ENCODE data around the gene ZFYVE1.
"Not testable (repeated sequence)": the region's sequence is repeated elsewhere in the genome, so short reads cannot be mapped to it uniquely, and the experiment has no call there.

Gene ZFYVE1

GRCh38 chr14:72962829-72963312, 64.0 kb downstream of the ZFYVE1 start:
- no peaks in the 10 kb centered on the region for H3K4me1 ChIP-seq (ENCODE audit: control insufficient read depth in 5 of 5, insufficient read depth in 5 of 5, low read length in 5 of 5)
- peaks cover 4 to 43% (median 30%) of the 10 kb centered on the region in 5 donors for H3K36me3 ChIP-seq (ENCODE audit: control insufficient read depth in 5 of 5, insufficient read depth in 5 of 5, low read length in 5 of 5)
- no peak overlapping the region for H3K27ac ChIP-seq (ENCODE audit: low read depth, low read length)
- H3K4me3 ChIP-seq (ENCODE audit: low read depth in 1 of 5, low read length in 5 of 5): no peak overlapping the region
- H3K27me3 ChIP-seq (ENCODE audit: control insufficient read depth in 5 of 5, insufficient read depth in 4 of 5, low read length in 5 of 5): no peaks in the 10 kb centered on the region
- no peak overlapping the region for H3K9ac ChIP-seq (ENCODE audit: low read length in 5 of 5)
- no peaks in the 10 kb centered on the region for H3K9me3 ChIP-seq (ENCODE audit: control insufficient read depth in 5 of 5, low read length in 5 of 5)

- not testable (repeated sequence) for H3K9me3 ChIP-seq (ENCODE audit: control insufficient read depth in 5 of 5, low read length in 5 of 5); H3K9ac ChIP-seq (ENCODE audit: low read length in 5 of 5); H3K27ac ChIP-seq (ENCODE audit: low read depth, low read length); H3K4me3 ChIP-seq (ENCODE audit: low read depth in 1 of 5, low read length in 5 of 5); H3K27me3 ChIP-seq (ENCODE audit: control insufficient read depth in 5 of 5, insufficient read depth in 4 of 5, low read length in 5 of 5); H3K4me1 ChIP-seq (ENCODE audit: control insufficient read depth in 5 of 5, insufficient read depth in 5 of 5, low read length in 5 of 5)
- H3K36me3 ChIP-seq (ENCODE audit: control insufficient read depth in 5 of 5, insufficient read depth in 5 of 5, low read length in 5 of 5): peaks cover 9 to 43% (median 30%) of the 10 kb centered on the region in 5 donors
Observed at GRCh38 chr14:72962336-72962754, 64.6 kb downstream of the ZFYVE1 start.

- Histone ChIP-seq H3K27me3 (ENCODE audit: control insufficient read depth in 5 of 5, insufficient read depth in 4 of 5, low read length in 5 of 5) (no peaks in the 10 kb centered on the region), H3K36me3 (ENCODE audit: control insufficient read depth in 5 of 5, insufficient read depth in 5 of 5, low read length in 5 of 5) (peaks cover 11 to 45% (median 34%) of the 10 kb centered on the region in 5 donors), H3K27ac (ENCODE audit: low read depth, low read length) (no peak overlapping the region), H3K9ac (ENCODE audit: low read length in 5 of 5) (no peak overlapping the region), H3K4me1 (ENCODE audit: control insufficient read depth in 5 of 5, insufficient read depth in 5 of 5, low read length in 5 of 5) (no peaks in the 10 kb centered on the region), H3K9me3 (ENCODE audit: control insufficient read depth in 5 of 5, low read length in 5 of 5) (no peaks in the 10 kb centered on the region), H3K4me3 (ENCODE audit: low read depth in 1 of 5, low read length in 5 of 5) (no peak overlapping the region)
Observed at GRCh38 chr14:72961579-72962335, 65.1 kb downstream of the ZFYVE1 start.

- not testable (repeated sequence) for H3K27me3 ChIP-seq (ENCODE audit: control insufficient read depth in 5 of 5, insufficient read depth in 4 of 5, low read length in 5 of 5); H3K4me1 ChIP-seq (ENCODE audit: control insufficient read depth in 5 of 5, insufficient read depth in 5 of 5, low read length in 5 of 5); H3K9me3 ChIP-seq (ENCODE audit: control insufficient read depth in 5 of 5, low read length in 5 of 5); H3K9ac ChIP-seq (ENCODE audit: low read length in 5 of 5); H3K4me3 ChIP-seq (ENCODE audit: low read depth in 1 of 5, low read length in 5 of 5); H3K27ac ChIP-seq (ENCODE audit: low read depth, low read length)
- peaks cover 11 to 52% (median 40%) of the 10 kb centered on the region in 5 donors for H3K36me3 ChIP-seq (ENCODE audit: control insufficient read depth in 5 of 5, insufficient read depth in 5 of 5, low read length in 5 of 5)
Observed at GRCh38 chr14:72961016-72961415, 65.9 kb downstream of the ZFYVE1 start.

GRCh38 chr14:72958548-72958947, 68.4 kb downstream of the ZFYVE1 start:
- Histone ChIP-seq H3K36me3 (ENCODE audit: control insufficient read depth in 5 of 5, insufficient read depth in 5 of 5, low read length in 5 of 5) (peaks cover 11 to 67% (median 54%) of the 10 kb centered on the region in 5 donors), H3K4me3 (ENCODE audit: low read depth in 1 of 5, low read length in 5 of 5) (no peak overlapping the region)

GRCh38 chr14:72957213-72957612, 69.7 kb downstream of the ZFYVE1 start:
- Histone ChIP-seq H3K27ac (ENCODE audit: low read depth, low read length) (no peak overlapping the region), H3K9me3 (ENCODE audit: control insufficient read depth in 5 of 5, low read length in 5 of 5) (no peaks in the 10 kb centered on the region), H3K36me3 (ENCODE audit: control insufficient read depth in 5 of 5, insufficient read depth in 5 of 5, low read length in 5 of 5) (peaks cover 11 to 69% (median 56%) of the 10 kb centered on the region in 5 donors), H3K9ac (ENCODE audit: low read length in 5 of 5) (no peak overlapping the region), H3K27me3 (ENCODE audit: control insufficient read depth in 5 of 5, insufficient read depth in 4 of 5, low read length in 5 of 5) (no peaks in the 10 kb centered on the region), H3K4me3 (ENCODE audit: low read depth in 1 of 5, low read length in 5 of 5) (no peak overlapping the region), H3K4me1 (ENCODE audit: control insufficient read depth in 5 of 5, insufficient read depth in 5 of 5, low read length in 5 of 5) (no peaks in the 10 kb centered on the region)

More at GRCh38 chr14:72958548-72958947, 68.4 kb downstream of the ZFYVE1 start:
- no peak overlapping the region for H3K9ac ChIP-seq (ENCODE audit: low read length in 5 of 5)
- no peak overlapping the region for H3K27ac ChIP-seq (ENCODE audit: low read depth, low read length)
- H3K4me1 ChIP-seq (ENCODE audit: control insufficient read depth in 5 of 5, insufficient read depth in 5 of 5, low read length in 5 of 5): no peaks in the 10 kb centered on the region
- H3K9me3 ChIP-seq (ENCODE audit: control insufficient read depth in 5 of 5, low read length in 5 of 5): no peaks in the 10 kb centered on the region
- H3K27me3 ChIP-seq (ENCODE audit: control insufficient read depth in 5 of 5, insufficient read depth in 4 of 5, low read length in 5 of 5): no peaks in the 10 kb centered on the region

GRCh38 chr14:72956741-72957140, 70.2 kb downstream of the ZFYVE1 start:
- not testable (repeated sequence) for H3K4me3 ChIP-seq (ENCODE audit: low read depth in 1 of 5, low read length in 5 of 5); H3K9ac ChIP-seq (ENCODE audit: low read length in 5 of 5); H3K27ac ChIP-seq (ENCODE audit: low read depth, low read length); H3K4me1 ChIP-seq (ENCODE audit: control insufficient read depth in 5 of 5, insufficient read depth in 5 of 5, low read length in 5 of 5); H3K27me3 ChIP-seq (ENCODE audit: control insufficient read depth in 5 of 5, insufficient read depth in 4 of 5, low read length in 5 of 5); H3K9me3 ChIP-seq (ENCODE audit: control insufficient read depth in 5 of 5, low read length in 5 of 5)
- peaks cover 11 to 72% (median 59%) of the 10 kb centered on the region in 5 donors for H3K36me3 ChIP-seq (ENCODE audit: control insufficient read depth in 5 of 5, insufficient read depth in 5 of 5, low read length in 5 of 5)

GRCh38 chr14:72952171-72952570, 74.7 kb downstream of the ZFYVE1 start:
- no peak overlapping the region for H3K27ac ChIP-seq (ENCODE audit: low read depth, low read length)
- H3K4me3 ChIP-seq (ENCODE audit: low read depth in 1 of 5, low read length in 5 of 5): no peak overlapping the region
- H3K9ac ChIP-seq (ENCODE audit: low read length in 5 of 5): no peak overlapping the region
- no peaks in the 10 kb centered on the region for H3K4me1 ChIP-seq (ENCODE audit: control insufficient read depth in 5 of 5, insufficient read depth in 5 of 5, low read length in 5 of 5)
- peaks cover under 1 to 42% (median 39%) of the 10 kb centered on the region in 5 donors for H3K36me3 ChIP-seq (ENCODE audit: control insufficient read depth in 5 of 5, insufficient read depth in 5 of 5, low read length in 5 of 5)
- H3K27me3 ChIP-seq (ENCODE audit: control insufficient read depth in 5 of 5, insufficient read depth in 4 of 5, low read length in 5 of 5): no peaks in the 10 kb centered on the region
- H3K9me3 ChIP-seq (ENCODE audit: control insufficient read depth in 5 of 5, low read length in 5 of 5): no peaks in the 10 kb centered on the region

GRCh38 chr14:72948481-72949138, 78.3 kb downstream of the ZFYVE1 start:
- no peaks in the 10 kb centered on the region for H3K4me1 ChIP-seq (ENCODE audit: control insufficient read depth in 5 of 5, insufficient read depth in 5 of 5, low read length in 5 of 5)
- peaks cover 0 to 45% (median 33%) of the 10 kb centered on the region in 5 donors for H3K36me3 ChIP-seq (ENCODE audit: control insufficient read depth in 5 of 5, insufficient read depth in 5 of 5, low read length in 5 of 5)
- H3K9ac ChIP-seq (ENCODE audit: low read length in 5 of 5): no peak overlapping the region
- no peaks in the 10 kb centered on the region for H3K9me3 ChIP-seq (ENCODE audit: control insufficient read depth in 5 of 5, low read length in 5 of 5)
- H3K27ac ChIP-seq (ENCODE audit: low read depth, low read length): no peak overlapping the region
- no peaks in the 10 kb centered on the region for H3K27me3 ChIP-seq (ENCODE audit: control insufficient read depth in 5 of 5, insufficient read depth in 4 of 5, low read length in 5 of 5)
- no peak overlapping the region for H3K4me3 ChIP-seq (ENCODE audit: low read depth in 1 of 5, low read length in 5 of 5)
